Brain microvascular endothelial cell (primary cell): ENCODE results near the gene ZNF609.
"Not testable (repeated sequence)": the region's sequence is repeated elsewhere in the genome, so short reads cannot be mapped to it uniquely, and the experiment has no call there.

Experiments used
- DNase-seq: peaks from one replicate; pipeline ENCODE4 v3.0.0-alpha.2; 2020
- H3K27ac ChIP-seq: fragments of 250-450 bp; sonication (Bioruptor Pico); 2 replicates; pipeline ENCODE4 v1.5.1; 2020; ENCODE audit warnings: mild to moderate bottlenecking, moderate library complexity
- H3K27me3 ChIP-seq: fragments of 250-450 bp; sonication (Bioruptor Pico); replicated peaks from 2 replicates; pipeline ENCODE4 v1.5.1; 2020; ENCODE audit warnings: mild to moderate bottlenecking
- H3K36me3 ChIP-seq: fragments of 250-450 bp; sonication (Bioruptor Pico); replicated peaks from 2 replicates; pipeline ENCODE4 v1.5.1; 2020; ENCODE audit warnings: mild to moderate bottlenecking
- H3K4me3 ChIP-seq: 2 replicates; pipeline ENCODE4 v1.5.1; 2011; ENCODE audit warnings: low read depth, mild to moderate bottlenecking, control low read depth, low read length, moderate library complexity
- in situ Hi-C: cut with HindIII; loops from 2 replicates; pipeline ENCODE4 v1.10.0; 2017; ENCODE audit warnings: low sequenced_read_pairs, low pct_ligation_motif_present
- TF ChIP-seq, protein P1 (sequence below): IDR thresholded peaks from 2 replicates; pipeline ENCODE4 v1.5.1; 2011; ENCODE audit warnings: low read depth, mild to moderate bottlenecking, moderate library complexity, low read length, control low read depth, inconsistent platforms; ENCODE audit errors: missing control alignments

ZNF609 gene

DNA sequence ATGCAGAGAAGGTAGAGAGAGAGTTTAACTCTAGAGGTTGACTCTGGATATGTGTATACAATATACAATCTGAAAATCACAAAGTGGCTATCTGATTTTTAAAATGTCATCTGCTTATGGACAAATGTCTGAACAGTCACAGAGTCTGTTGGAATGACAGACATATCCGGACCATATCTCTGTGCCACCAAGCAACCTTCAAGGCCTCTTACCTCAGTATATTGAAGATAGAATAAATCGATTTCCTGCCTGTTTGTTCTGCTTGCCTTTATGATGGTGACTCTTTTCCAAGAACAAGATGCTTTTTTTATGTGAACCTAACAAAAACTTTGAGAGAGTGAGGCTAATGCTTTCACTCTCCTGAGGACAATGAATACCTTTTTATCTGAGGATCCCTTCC lies 163.9 kb downstream of the ZNF609 start:
- H3K27me3 ChIP-seq: no peaks in the 10 kb centered on the region
- TF ChIP-seq, protein P1, sequence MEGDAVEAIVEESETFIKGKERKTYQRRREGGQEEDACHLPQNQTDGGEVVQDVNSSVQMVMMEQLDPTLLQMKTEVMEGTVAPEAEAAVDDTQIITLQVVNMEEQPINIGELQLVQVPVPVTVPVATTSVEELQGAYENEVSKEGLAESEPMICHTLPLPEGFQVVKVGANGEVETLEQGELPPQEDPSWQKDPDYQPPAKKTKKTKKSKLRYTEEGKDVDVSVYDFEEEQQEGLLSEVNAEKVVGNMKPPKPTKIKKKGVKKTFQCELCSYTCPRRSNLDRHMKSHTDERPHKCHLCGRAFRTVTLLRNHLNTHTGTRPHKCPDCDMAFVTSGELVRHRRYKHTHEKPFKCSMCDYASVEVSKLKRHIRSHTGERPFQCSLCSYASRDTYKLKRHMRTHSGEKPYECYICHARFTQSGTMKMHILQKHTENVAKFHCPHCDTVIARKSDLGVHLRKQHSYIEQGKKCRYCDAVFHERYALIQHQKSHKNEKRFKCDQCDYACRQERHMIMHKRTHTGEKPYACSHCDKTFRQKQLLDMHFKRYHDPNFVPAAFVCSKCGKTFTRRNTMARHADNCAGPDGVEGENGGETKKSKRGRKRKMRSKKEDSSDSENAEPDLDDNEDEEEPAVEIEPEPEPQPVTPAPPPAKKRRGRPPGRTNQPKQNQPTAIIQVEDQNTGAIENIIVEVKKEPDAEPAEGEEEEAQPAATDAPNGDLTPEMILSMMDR: no peak
- no peak overlapping the region for H3K27ac ChIP-seq
- in situ Hi-C loops: no loop called here
- H3K4me3 ChIP-seq: no peak overlapping the region
- no peak for DNase-seq
- H3K36me3 ChIP-seq: peaks cover 9% of the 10 kb centered on the region

DNA sequence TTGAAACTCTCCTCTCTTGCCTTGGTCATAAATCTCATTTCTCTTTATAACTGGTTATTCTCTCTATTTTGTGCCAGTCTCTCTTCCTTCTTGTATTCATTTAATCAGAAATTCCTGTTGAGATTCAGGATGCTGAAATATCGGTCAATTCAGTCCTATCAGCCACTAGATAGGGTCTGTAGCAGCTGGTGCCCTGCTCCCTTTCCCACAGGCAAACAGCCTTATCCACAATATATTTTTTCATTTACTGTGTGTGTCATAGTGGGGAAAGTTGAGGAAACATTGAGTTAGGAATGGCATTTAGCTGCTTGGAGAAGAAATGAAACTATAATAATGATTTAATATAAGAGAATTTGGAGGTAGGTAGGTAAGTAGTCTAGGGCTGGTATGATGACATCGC lies 168.7 kb downstream of the ZNF609 start:
- TF ChIP-seq, protein P1: no peak
- DNase-seq: no peak
- Histone ChIP-seq H3K4me3 (no peak overlapping the region), H3K36me3 (peaks cover 3% of the 10 kb centered on the region), H3K27me3 (no peaks in the 10 kb centered on the region), H3K27ac (no peak overlapping the region)
- in situ Hi-C loops: no loop called here

GRCh38 chr15:64630396-64631107 lies 170.2 kb downstream of the ZNF609 start:
- TF ChIP-seq, protein P1: no peak
- Histone ChIP-seq H3K27me3 (no peaks in the 10 kb centered on the region), H3K36me3 (no peaks in the 10 kb centered on the region), H3K27ac (no peak overlapping the region), H3K4me3 (no peak overlapping the region)
- DNase-seq: no peak
- in situ Hi-C loops: no loop called here

- in situ Hi-C loops, H3K4me3 ChIP-seq, H3K36me3 ChIP-seq, H3K27ac ChIP-seq, DNase-seq, H3K27me3 ChIP-seq: not testable (repeated sequence)
These were observed 172.3 kb downstream of the ZNF609 start for GRCh38 chr15:64632639-64633038.

DNA sequence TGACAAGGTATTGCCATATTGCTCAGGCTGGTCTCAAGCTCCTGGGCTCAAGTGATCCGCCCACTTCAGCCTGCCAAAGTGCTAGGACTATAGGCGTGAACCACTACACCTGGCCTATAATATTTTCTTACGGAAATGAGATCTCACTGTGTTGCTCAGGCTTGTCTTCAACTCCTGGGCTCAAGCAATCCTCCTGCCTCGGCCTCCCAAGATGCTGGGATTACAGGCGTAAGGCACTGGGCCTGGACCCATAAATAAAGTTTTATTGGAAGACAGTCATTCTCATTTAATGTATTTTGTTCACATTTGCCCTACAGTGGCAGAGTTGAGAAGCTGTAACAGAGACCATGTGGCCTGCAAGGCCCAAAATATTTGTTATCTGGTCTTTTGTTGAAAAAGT lies 173.0 kb downstream of the ZNF609 start:
- in situ Hi-C loops: no loop called here
- TF ChIP-seq, protein P1: no peak
- H3K27ac ChIP-seq: no peak overlapping the region
- no peak for DNase-seq
- H3K4me3 ChIP-seq: no peak overlapping the region
- no peaks in the 10 kb centered on the region for H3K27me3 ChIP-seq
- no peaks in the 10 kb centered on the region for H3K36me3 ChIP-seq

DNA sequence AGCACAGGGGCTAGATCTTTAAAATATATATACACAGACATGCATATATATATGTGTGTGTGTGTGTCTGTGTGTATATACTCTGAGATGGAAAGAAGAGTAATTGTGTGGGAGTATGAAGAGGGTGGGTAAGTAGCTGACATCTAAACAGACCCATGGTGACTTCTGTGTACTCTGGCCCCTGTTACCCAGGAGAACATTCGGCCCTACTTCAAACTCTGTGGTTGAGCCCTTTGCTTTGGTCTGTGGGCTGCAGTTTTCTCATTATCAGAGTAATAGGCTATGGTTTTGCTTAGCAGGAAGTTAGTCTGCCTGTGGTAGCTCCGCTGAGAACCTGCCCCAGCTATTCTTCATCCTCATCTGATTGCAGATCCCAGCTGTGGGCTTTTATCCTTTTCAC lies 173.6 kb downstream of the ZNF609 start:
- H3K36me3 ChIP-seq: no peaks in the 10 kb centered on the region
- no peak overlapping the region for H3K27ac ChIP-seq
- DNase-seq: peak; percentile 16
- H3K27me3 ChIP-seq: no peaks in the 10 kb centered on the region
- no peak overlapping the region for H3K4me3 ChIP-seq
- TF ChIP-seq, protein P1: no peak
- in situ Hi-C loops: no loop called here
